H9 (cell line): ENCODE data around the gene PRKX. TPM values are rescaled to one million over a fixed set of nuclear protein-coding genes. Genes with fewer than 3 reads are reported as not detected.

ENCODE experiments used
- DNase-seq: peaks from one replicate; pipeline ENCODE4 v3.0.0-alpha.2; 2017
- H2AFZ ChIP-seq: one replicate; pipeline ENCODE4 v1.6.1; 2013; ENCODE audit warnings: mild to moderate bottlenecking, low read length, control low read depth, moderate library complexity
- H2AK5ac ChIP-seq: 2 replicates; pipeline ENCODE4 v1.6.1; 2013; ENCODE audit warnings: low read length, control low read depth, mixed read lengths; ENCODE audit not compliant: insufficient read length
- H2BK120ac ChIP-seq: one replicate; pipeline ENCODE4 v1.6.1; 2013; ENCODE audit warnings: low read depth, mild to moderate bottlenecking, low read length, control low read depth, inconsistent platforms; ENCODE audit not compliant: poor library complexity, severe bottlenecking
- H2BK12ac ChIP-seq: 2 replicates; pipeline ENCODE4 v1.6.1; 2013; ENCODE audit warnings: low read length, control low read depth, mixed read lengths, low read depth; ENCODE audit not compliant: insufficient read length
- H2BK15ac ChIP-seq: 2 replicates; pipeline ENCODE4 v1.6.1; 2013; ENCODE audit warnings: low read depth, low read length, control low read depth
- H2BK20ac ChIP-seq: one replicate; pipeline ENCODE4 v1.6.1; 2013; ENCODE audit warnings: low read depth, mild to moderate bottlenecking, low read length, control low read depth, inconsistent platforms; ENCODE audit not compliant: poor library complexity, severe bottlenecking
- H2BK5ac ChIP-seq: 2 replicates; pipeline ENCODE4 v1.6.1; 2013; ENCODE audit warnings: low read length, control low read depth, mixed read lengths; ENCODE audit not compliant: insufficient read length
- H3K14ac ChIP-seq: 2 replicates; pipeline ENCODE4 v1.6.1; 2013; ENCODE audit warnings: low read length, control low read depth; ENCODE audit not compliant: insufficient read depth
- H3K18ac ChIP-seq: 2 replicates; pipeline ENCODE4 v1.6.1; 2013; ENCODE audit warnings: low read depth, mild to moderate bottlenecking, mixed read lengths, low read length, control low read depth; ENCODE audit not compliant: insufficient read length
- H3K23ac ChIP-seq: 2 replicates; pipeline ENCODE4 v1.6.1; 2013; ENCODE audit warnings: low read length, control low read depth, mixed read lengths, low read depth; ENCODE audit not compliant: insufficient read length
- H3K23me2 ChIP-seq: 2 replicates; pipeline ENCODE4 v1.6.1; 2013; ENCODE audit warnings: low read depth, mild to moderate bottlenecking, mixed read lengths, low read length, control low read depth; ENCODE audit not compliant: insufficient read length, poor library complexity, severe bottlenecking
- H3K27ac ChIP-seq: 2 replicates; pipeline ENCODE4 v1.5.1; 2013; ENCODE audit warnings: low read length, control low read depth, mixed read lengths, low read depth; ENCODE audit not compliant: insufficient read length
- H3K27me3 ChIP-seq: 2 replicates; pipeline ENCODE4 v1.6.1; 2013; ENCODE audit warnings: low read length, control low read depth, inconsistent platforms; ENCODE audit not compliant: insufficient read depth
- H3K4ac ChIP-seq: 2 replicates; pipeline ENCODE4 v1.6.1; 2013; ENCODE audit warnings: low read depth, mild to moderate bottlenecking, control low read depth, inconsistent platforms, low read length, moderate library complexity
- H3K4me1 ChIP-seq: 2 replicates; pipeline ENCODE4 v1.6.1; 2013; ENCODE audit warnings: low read length, control low read depth, inconsistent platforms; ENCODE audit not compliant: insufficient read depth
- H3K4me2 ChIP-seq: 2 replicates; pipeline ENCODE4 v1.6.1; 2013; ENCODE audit warnings: low read length, control low read depth, mixed read lengths; ENCODE audit not compliant: insufficient read length, insufficient read depth
- H3K56ac ChIP-seq: 2 replicates; pipeline ENCODE4 v1.6.1; 2013; ENCODE audit warnings: low read depth, mild to moderate bottlenecking, mixed read lengths, low read length, control low read depth; ENCODE audit not compliant: insufficient read length
- H3K79me1 ChIP-seq: 2 replicates; pipeline ENCODE4 v1.6.1; 2013; ENCODE audit warnings: low read depth, mild to moderate bottlenecking, moderate library complexity, low read length, control low read depth, inconsistent platforms; ENCODE audit not compliant: insufficient read depth, poor library complexity, severe bottlenecking
- H3K79me2 ChIP-seq: 2 replicates; pipeline ENCODE4 v1.6.1; 2013; ENCODE audit warnings: low read length, control low read depth, inconsistent platforms; ENCODE audit not compliant: insufficient read depth
- H3K9ac ChIP-seq: 2 replicates; pipeline ENCODE4 v1.6.1; 2013; ENCODE audit warnings: low read length, control low read depth, mixed read lengths; ENCODE audit not compliant: insufficient read length; ENCODE audit errors: extremely low read depth
- H3K9me3 ChIP-seq: one replicate; pipeline ENCODE4 v1.6.1; 2013; ENCODE audit warnings: low read depth, low read length, inconsistent platforms; ENCODE audit not compliant: control insufficient read depth
- H3T11ph ChIP-seq: one replicate; pipeline ENCODE4 v1.6.1; 2013; ENCODE audit warnings: mild to moderate bottlenecking, low read length, control low read depth, inconsistent platforms
- H4K20me1 ChIP-seq: one replicate; pipeline ENCODE4 v1.6.1; 2013; ENCODE audit not compliant: control insufficient read depth, insufficient read length, insufficient read depth
- H4K5ac ChIP-seq: 2 replicates; pipeline ENCODE4 v1.6.1; 2013; ENCODE audit warnings: low read depth, mild to moderate bottlenecking, mixed read lengths, low read length, control low read depth; ENCODE audit not compliant: insufficient read length
- H4K8ac ChIP-seq: replicated peaks from 2 replicates; pipeline ENCODE4 v1.6.1; 2013; ENCODE audit warnings: low read length, control low read depth, mixed read lengths, low read depth; ENCODE audit not compliant: insufficient read length
- H4K91ac ChIP-seq: 2 replicates; pipeline ENCODE4 v1.6.1; 2013; ENCODE audit warnings: low read depth, mild to moderate bottlenecking, moderate library complexity, mixed read lengths, low read length, control low read depth; ENCODE audit not compliant: insufficient read length
- H3K27ac Mint-ChIP-seq, 3 experiments: 2 replicates in 2 of 3; 3 replicates in 1 of 3; pipeline ENCODE4 v1.8.0; 2020 to 2021; ENCODE audit warnings: mixed read lengths in 3 of 3, mild to moderate bottlenecking in 1 of 3, moderate library complexity in 1 of 3
- H3K27me3 Mint-ChIP-seq: 2 replicates; pipeline ENCODE4 v1.8.0; 2021; ENCODE audit warnings: low read depth, mild to moderate bottlenecking, moderate library complexity, mixed read lengths
- H3K36me3 Mint-ChIP-seq, 3 experiments: 2 replicates in 2 of 3; 3 replicates in 1 of 3; pipeline ENCODE4 v1.8.0; 2020 to 2021; ENCODE audit warnings: low read depth in 3 of 3, mixed read lengths in 3 of 3; ENCODE audit not compliant: insufficient read depth in 1 of 3
- H3K4me1 Mint-ChIP-seq, 2 experiments: 2 replicates each; pipeline ENCODE4 v1.8.0; 2020; ENCODE audit warnings: mixed read lengths in 2 of 2
- H3K4me3 Mint-ChIP-seq, 2 experiments: 2 replicates in 1 of 2; 3 replicates in 1 of 2; pipeline ENCODE4 v1.8.0; 2020 to 2021; ENCODE audit warnings: mild to moderate bottlenecking in 2 of 2, mixed read lengths in 2 of 2, moderate library complexity in 1 of 2
- H3K9me3 Mint-ChIP-seq, 2 experiments: 2 replicates in 1 of 2; 3 replicates in 1 of 2; pipeline ENCODE4 v1.8.0; 2020; ENCODE audit warnings: mild to moderate bottlenecking in 2 of 2, mixed read lengths in 2 of 2, moderate library complexity in 1 of 2
- CTCF ChIP-seq: fragments of 200-600 bp; sonication (generic); conservative IDR thresholded peaks from 3 replicates; pipeline ENCODE4 v1.8.0; 2021; ENCODE audit warnings: antibody characterized with exemption, mild to moderate bottlenecking
- WGBS: extraction: QIAGEN DNeasy Blood & Tissue Kit; methylation state at CpG from one replicate; pipeline ENCODE4 v1.1.7; 2013; ENCODE audit warnings: missing lambda C conversion rate, low lambda C conversion rate, mixed read lengths; ENCODE audit not compliant: insufficient read length; ENCODE audit errors: extremely low coverage; 5-methylcytosine and 5-hydroxymethylcytosine counted together
- total RNA-seq: library from RNA; stranded (reverse); gene quantifications from 2 replicates; pipeline ENCODE4 v1.2.1, GENCODE V29; 2021

PRKX gene
- total RNA-seq, 1 experiment from 2014 or later = 108 TPM

DNA sequence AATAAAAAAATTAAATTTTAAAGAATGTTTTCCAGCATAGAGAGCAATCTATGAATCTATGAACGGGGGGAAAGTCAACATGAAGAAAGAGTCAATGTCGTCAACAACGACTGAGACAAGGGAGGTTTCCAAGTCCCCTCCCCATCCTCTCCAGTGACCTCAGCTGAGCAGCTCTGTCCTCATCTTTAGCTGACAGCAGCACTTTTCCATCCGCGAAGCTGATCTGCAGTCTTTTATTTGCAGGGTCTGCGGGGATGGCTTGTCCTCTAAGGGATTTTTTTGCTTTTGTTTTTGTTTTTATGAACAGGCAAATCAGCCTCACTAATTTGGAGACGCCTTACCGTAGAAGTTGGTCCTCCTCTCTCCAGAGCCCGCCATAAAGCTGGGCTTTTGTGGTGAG is 46.5 kb downstream of the PRKX start:
- no peaks in the 10 kb centered on the region; the same call in 1 of the 2 replicates for H3K27me3 Mint-ChIP-seq

More for the DNA sequence above, 46.5 kb downstream of the PRKX start:
- no peak overlapping the region for H3K4me3 Mint-ChIP-seq
- H3K14ac ChIP-seq = no peak overlapping the region
- no peak overlapping the region for H4K91ac ChIP-seq
- no peak overlapping the region for H3K27ac ChIP-seq
- no peak overlapping the region for H2AFZ ChIP-seq
- no peaks in the 10 kb centered on the region for H3K9me3 Mint-ChIP-seq
- no peak overlapping the region for H3K4me2 ChIP-seq
- no peak overlapping the region for H2BK120ac ChIP-seq
- 0 out of 7 replicates have a peak overlapping the region, but pooled peaks of 1 of the 3 experiments have one; percentile 82 for H3K27ac Mint-ChIP-seq
- H3K79me1 ChIP-seq = no peaks in the 10 kb centered on the region
- no peak overlapping the region for H2BK20ac ChIP-seq
- no peak for DNase-seq
- WGBS = no CpG with 5 or more reads among the region's 9 CpGs
- no peak overlapping the region for H2BK5ac ChIP-seq
- H2AK5ac ChIP-seq = no peak overlapping the region
- H2BK12ac ChIP-seq = no peak overlapping the region
- H3K56ac ChIP-seq = no peak overlapping the region
- no peaks in the 10 kb centered on the region for H3K79me2 ChIP-seq
- no peak overlapping the region for H3K9ac ChIP-seq
- no peak overlapping the region for H3K23ac ChIP-seq
- no peaks in the 10 kb centered on the region for H3K4me1 ChIP-seq
- no peak overlapping the region for H4K8ac ChIP-seq
- H4K5ac ChIP-seq = no peak overlapping the region
- no peaks in the 10 kb centered on the region for H3K23me2 ChIP-seq
- H2BK15ac ChIP-seq = no peak overlapping the region
- peaks cover 41 to 65% (median 57%) of the 10 kb centered on the region in 3 experiments for H3K36me3 Mint-ChIP-seq
- no peak overlapping the region for H3K18ac ChIP-seq
- no peak overlapping the region for H3K4ac ChIP-seq
- H4K20me1 ChIP-seq = no peaks in the 10 kb centered on the region
- no peak for TF ChIP-seq CTCF
- H3K4me1 Mint-ChIP-seq = no peaks in the 10 kb centered on the region
- no peak overlapping the region for H3T11ph ChIP-seq
- no peaks in the 10 kb centered on the region for H3K27me3 ChIP-seq
- no peaks in the 10 kb centered on the region for H3K9me3 ChIP-seq
